Endodermal cell (in vitro differentiated cells): Measurements from ENCODE around the gene RIOK1. TPM values are rescaled to one million over a fixed set of nuclear protein-coding genes. Genes with fewer than 3 reads are reported as not detected.

Experiments
- DNase-seq: peaks from one replicate; pipeline ENCODE4 v3.0.0-alpha.2; 2017
- H3K27ac ChIP-seq: 2 replicates; pipeline ENCODE4 v1.5.1; 2013; ENCODE audit warnings: mild to moderate bottlenecking, low read depth, low read length, moderate library complexity
- H3K27me3 ChIP-seq: 2 replicates; pipeline ENCODE4 v1.6.1; 2013; ENCODE audit warnings: mild to moderate bottlenecking, low read length, moderate library complexity; ENCODE audit not compliant: insufficient read depth, control insufficient read depth, poor library complexity, severe bottlenecking
- H3K36me3 ChIP-seq: 2 replicates; pipeline ENCODE4 v1.7.0; 2013; ENCODE audit warnings: mild to moderate bottlenecking, low read length, moderate library complexity; ENCODE audit not compliant: control insufficient read depth, insufficient read depth
- H3K4me1 ChIP-seq: one replicate; pipeline ENCODE4 v1.7.0; 2013; ENCODE audit warnings: low read length; ENCODE audit not compliant: control insufficient read depth, insufficient read depth
- H3K4me3 ChIP-seq: 2 replicates; pipeline ENCODE4 v1.5.1; 2013; ENCODE audit warnings: mild to moderate bottlenecking, low read length, moderate library complexity
- H3K9ac ChIP-seq: 2 replicates; pipeline ENCODE4 v1.6.1; 2013; ENCODE audit warnings: mild to moderate bottlenecking, low read length, moderate library complexity; ENCODE audit not compliant: poor library complexity, severe bottlenecking; ENCODE audit errors: extremely low read depth
- H3K9me3 ChIP-seq: 2 replicates; pipeline ENCODE4 v1.6.1; 2013; ENCODE audit warnings: mild to moderate bottlenecking, low read length, moderate library complexity; ENCODE audit not compliant: control insufficient read depth
- H3K27ac Mint-ChIP-seq: 2 replicates; pipeline ENCODE4 v1.8.0; 2020; ENCODE audit warnings: mixed read lengths
- H3K27me3 Mint-ChIP-seq: 2 replicates; pipeline ENCODE4 v1.8.0; 2021; ENCODE audit warnings: mild to moderate bottlenecking, mixed read lengths; ENCODE audit not compliant: insufficient read depth
- H3K36me3 Mint-ChIP-seq: 2 replicates; pipeline ENCODE4 v1.8.0; 2020; ENCODE audit warnings: low read depth, mixed read lengths
- H3K4me1 Mint-ChIP-seq: 2 replicates; pipeline ENCODE4 v1.8.0; 2020; ENCODE audit warnings: mixed read lengths
- H3K4me3 Mint-ChIP-seq: 2 replicates; pipeline ENCODE4 v1.8.0; 2020; ENCODE audit warnings: mild to moderate bottlenecking, moderate library complexity, mixed read lengths
- H3K9me3 Mint-ChIP-seq: 2 replicates; pipeline ENCODE4 v1.8.0; 2020; ENCODE audit warnings: mild to moderate bottlenecking, mixed read lengths
- CTCF ChIP-seq: fragments of 200-600 bp; sonication (generic); conservative IDR thresholded peaks from 2 replicates; pipeline ENCODE4 v1.5.0; 2021; ENCODE audit warnings: antibody characterized with exemption, mild to moderate bottlenecking
- WGBS, 2 experiments: methylation state at CpG; one replicate each; pipeline versions ENCODE4 v1.1.5 to v1.1.7; 2013; ENCODE audit warnings: missing lambda C conversion rate in 2 of 2, mixed read lengths in 1 of 2; ENCODE audit not compliant: insufficient coverage in 1 of 2, insufficient read length in 1 of 2; 5-methylcytosine and 5-hydroxymethylcytosine counted together
- total RNA-seq, 2 donors: library from RNA; stranded (reverse); fragmentation: NEBNext Ultra II Directional in 1 of 2; extraction: Animal tissue kit (Norgen Biotek cat#: 25700) in 1 of 2; gene quantifications; 2 replicates in 1 of 2; 3 replicates in 1 of 2; pipeline ENCODE4 v1.2.1, GENCODE V29; 2021

RIOK1 gene
- total RNA-seq, 2 donors from 2014 or later = 17.7 to 20.3 TPM

- H3K27ac Mint-ChIP-seq = peak overlapping the region; percentile 35
- H3K4me1 ChIP-seq = peaks cover 6% of the 10 kb centered on the region
- H3K4me3 ChIP-seq = no peak overlapping the region
- no peak for TF ChIP-seq CTCF
- DNase-seq = peak; percentile 79
- H3K27me3 Mint-ChIP-seq = no peaks in the 10 kb centered on the region
- H3K9me3 Mint-ChIP-seq = no peaks in the 10 kb centered on the region
- no peak overlapping the region for H3K4me3 Mint-ChIP-seq
- no peaks in the 10 kb centered on the region for H3K36me3 ChIP-seq
- no peaks in the 10 kb centered on the region for H3K9me3 ChIP-seq
- H3K4me1 Mint-ChIP-seq = peaks cover 21% of the 10 kb centered on the region
- no peaks in the 10 kb centered on the region for H3K36me3 Mint-ChIP-seq
- no peaks in the 10 kb centered on the region for H3K27me3 ChIP-seq
- no peak overlapping the region for H3K27ac ChIP-seq
- no peak overlapping the region for H3K9ac ChIP-seq
- 28 to 83% methylated on average over 1 to 4 of the region's 4 CpGs for WGBS, 2 experiments
Measured at GRCh38 chr6:7463785-7464184, 74.2 kb downstream of the RIOK1 start.

- Histone ChIP-seq H3K4me1 (peaks cover 6% of the 10 kb centered on the region), H3K9ac (no peak overlapping the region), H3K27me3 (no peaks in the 10 kb centered on the region), H3K36me3 (no peaks in the 10 kb centered on the region), H3K4me3 (no peak overlapping the region), H3K9me3 (no peaks in the 10 kb centered on the region), H3K27ac (no peak overlapping the region)
- Mint-ChIP-seq H3K9me3 (no peaks in the 10 kb centered on the region), H3K4me3 (no peak overlapping the region), H3K27ac (no peak overlapping the region), H3K27me3 (peaks cover 2% of the 10 kb centered on the region), H3K36me3 (no peaks in the 10 kb centered on the region), H3K4me1 (peaks cover 17% of the 10 kb centered on the region)
- no peak for TF ChIP-seq CTCF
- DNase-seq = no peak
- WGBS, 2 experiments = 74 to 88% methylated on average over 10 to 13 of the region's 13 CpGs
Measured at GRCh38 chr6:7467007-7467897, 77.6 kb downstream of the RIOK1 start.

Other genes starting within 250 kb of the RIOK1 start
- 100 to 1,000 TPM; 145 to 167 TPM for gene SSR1, start 76.6 kb upstream of the RIOK1 start, total RNA-seq
- gene CAGE1, start 66 bp upstream of the RIOK1 start, total RNA-seq = under 1 TPM; 0.15 to 0.22 TPM
- 100 to 1,000 TPM; 123 to 152 TPM for gene DSP, start 151.9 kb downstream of the RIOK1 start, total RNA-seq
- 10 to 100 TPM; 13.9 to 19.5 TPM for gene SNRNP48, start 200.4 kb downstream of the RIOK1 start, total RNA-seq